Activated CD8-positive, alpha-beta memory T cell treated with anti-CD3 and anti-CD28 coated beads, Interleukin-2, amount 50 U/mL, for 1 hour (primary cell): ENCODE measurements around the gene FLYWCH1.

Source experiments
- DNase-seq: peaks from one replicate; pipeline ENCODE4 v3.0.0-alpha.2; 2020; ENCODE audit errors: extremely low read depth

The FLYWCH1 gene

GRCh38 chr16:2953706-2954627, 42.2 kb downstream of the FLYWCH1 start:
- no peak for DNase-seq

GRCh38 chr16:2954656-2955381, 43.1 kb downstream of the FLYWCH1 start:
- no peak for DNase-seq

- no peak for DNase-seq
Observed at GRCh38 chr16:2955438-2955778, 43.7 kb downstream of the FLYWCH1 start.

GRCh38 chr16:2955779-2956578, 44.2 kb downstream of the FLYWCH1 start:
- no peak for DNase-seq

GRCh38 chr16:2956579-2956956, 44.8 kb downstream of the FLYWCH1 start:
- DNase-seq, result no peak

- no peak for DNase-seq
Observed at GRCh38 chr16:2959206-2959605, 47.5 kb downstream of the FLYWCH1 start.

GRCh38 chr16:2960183-2961010, 48.7 kb downstream of the FLYWCH1 start:
- no peak for DNase-seq

- DNase-seq, result no peak
Observed at GRCh38 chr16:2962334-2963073, 50.8 kb downstream of the FLYWCH1 start.

- no peak for DNase-seq
Observed at GRCh38 chr16:2963074-2963722, 51.5 kb downstream of the FLYWCH1 start.

- DNase-seq, result no peak
Observed at GRCh38 chr16:2963723-2964474, 52.2 kb downstream of the FLYWCH1 start, which contains the start of gene KREMEN2. TSS of gene KREMEN2 (plus strand) at chr16:2964275. CDS start at chr16:2964521, 246 bp downstream.

GRCh38 chr16:2964475-2965336, 53.0 kb downstream of the FLYWCH1 start:
- DNase-seq, result no peak

GRCh38 chr16:2966043-2966807, 54.5 kb downstream of the FLYWCH1 start:
- DNase-seq, result no peak

GRCh38 chr16:2966808-2967191, 55.1 kb downstream of the FLYWCH1 start:
- DNase-seq, result no peak

- DNase-seq, result no peak
Observed at GRCh38 chr16:2967211-2967631, 55.5 kb downstream of the FLYWCH1 start.

- no peak for DNase-seq
Observed at GRCh38 chr16:2967721-2968161, 56.0 kb downstream of the FLYWCH1 start.

GRCh38 chr16:2968368-2968737, 56.6 kb downstream of the FLYWCH1 start:
- DNase-seq, result no peak

- no peak for DNase-seq
Observed at GRCh38 chr16:2968738-2969544, 57.2 kb downstream of the FLYWCH1 start, which contains the start of gene PAQR4. TSS of gene PAQR4 (plus strand) at chr16:2969348. CDS start at chr16:2969675, 327 bp downstream.
